Activated CD4-positive, alpha-beta T cell treated with anti-CD3 and anti-CD28 coated beads, Interleukin-2, Interleukin-4, amounts not matched to agents 100 ng/mL and 50 ng/mL, durations not matched to agents 16 hours and 8 hours (primary cell): ENCODE results near the gene CEACAM16.
"Not testable (repeated sequence)": the region's sequence is repeated elsewhere in the genome, so short reads cannot be mapped to it uniquely, and the experiment has no call there.

Source experiments
- DNase-seq: peaks from one replicate; pipeline ENCODE4 v3.0.0-alpha.2; 2020; ENCODE audit warnings: low spot score

CEACAM16 gene

DNA sequence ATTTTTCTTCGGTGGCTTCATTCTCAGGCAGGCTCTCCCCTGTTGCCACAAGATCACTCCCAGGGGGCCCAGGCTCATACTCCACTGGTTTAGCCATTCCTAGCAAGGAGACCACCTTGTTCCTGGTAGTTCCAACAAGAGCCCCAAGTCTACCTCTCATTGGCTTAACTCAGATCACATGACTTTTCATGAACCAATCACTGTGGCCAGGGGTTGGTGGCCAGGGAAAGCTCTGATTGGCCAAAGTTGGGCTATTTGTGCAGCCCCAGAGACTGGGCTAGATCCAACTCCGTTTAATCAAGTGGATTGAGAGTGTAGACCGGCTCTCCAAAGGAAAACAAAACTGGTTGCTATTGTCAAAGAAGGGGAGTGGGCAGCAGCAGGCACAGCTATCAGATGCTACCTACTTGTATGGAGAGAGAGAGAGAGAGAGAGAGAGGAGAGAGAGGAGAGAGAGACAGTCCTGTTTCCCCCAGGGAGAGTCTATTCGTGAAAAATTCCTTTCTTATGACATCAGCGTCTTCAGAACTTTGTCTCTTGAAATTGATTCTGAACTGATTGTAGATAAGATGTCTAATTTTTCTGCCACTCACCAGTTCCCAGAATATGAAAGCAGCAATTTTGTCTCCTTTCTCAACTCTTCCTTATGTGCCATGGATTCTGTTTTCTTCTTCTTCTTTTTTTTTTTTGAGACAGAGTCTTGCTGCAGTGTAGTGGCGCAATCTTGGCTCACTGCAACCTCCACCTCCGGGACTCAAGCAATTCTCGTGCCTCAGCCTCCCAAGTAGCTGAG, 21.7 kb upstream of the CEACAM16 start:
- no peak for DNase-seq

DNA sequence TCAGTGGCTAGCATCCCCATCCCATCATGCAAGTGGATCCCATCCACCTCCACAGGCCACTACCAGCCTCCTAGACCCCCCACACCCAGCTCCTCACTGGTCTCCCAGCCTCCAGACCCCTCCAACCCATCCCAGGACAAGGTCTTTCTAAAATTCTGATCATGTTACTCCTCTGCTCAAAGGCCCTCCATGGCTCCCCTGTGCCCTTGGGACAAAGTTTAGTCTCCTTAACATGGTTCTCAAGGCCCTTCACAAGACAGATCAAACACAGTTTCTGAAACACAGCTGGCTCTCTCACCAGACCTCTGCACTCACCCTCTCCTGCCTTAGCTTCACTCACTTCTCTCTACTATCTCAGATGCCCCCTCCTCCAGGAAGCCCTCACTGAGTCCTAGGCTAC, 18.4 kb upstream of the CEACAM16 start:
- DNase-seq, result no peak

DNA sequence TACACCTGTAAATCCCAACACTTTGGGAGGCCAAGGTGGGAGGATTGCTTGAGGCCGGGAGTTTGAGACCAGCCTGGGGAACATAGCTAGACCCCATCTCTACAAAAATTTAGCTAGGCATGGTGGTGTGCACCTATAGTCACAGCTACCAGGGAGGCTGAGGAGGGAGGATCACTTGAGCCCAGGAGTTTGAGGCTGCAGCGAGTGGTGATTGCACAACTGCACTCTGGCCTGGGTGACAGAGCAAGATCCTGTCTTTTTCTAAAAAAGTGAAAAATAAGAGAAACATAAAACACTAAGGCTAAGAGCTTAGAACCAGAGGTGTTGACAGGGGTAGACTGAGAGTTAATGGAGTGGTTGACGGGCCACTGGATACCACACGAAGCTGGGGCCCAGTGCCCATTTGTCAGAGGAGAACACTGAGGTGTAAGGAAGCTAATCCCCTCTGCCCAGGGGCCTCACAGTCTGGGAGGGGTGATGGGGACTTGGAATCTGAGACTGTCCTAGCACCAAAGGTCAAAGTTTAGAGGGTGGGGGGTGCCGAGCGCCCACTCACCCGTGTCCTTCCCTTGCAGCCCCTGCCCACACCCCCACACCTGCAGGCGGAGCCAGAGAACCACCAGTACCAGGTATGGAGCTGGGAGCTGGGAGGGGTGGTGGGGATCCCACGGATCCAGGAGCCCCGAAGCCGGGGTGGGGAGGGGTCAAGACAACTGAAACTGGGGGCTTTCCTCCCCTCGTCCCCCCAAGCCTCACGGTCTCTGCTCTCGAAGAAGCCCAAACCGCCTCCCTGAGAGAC, 16.8 kb upstream of the CEACAM16 start:
- no peak for DNase-seq

DNA sequence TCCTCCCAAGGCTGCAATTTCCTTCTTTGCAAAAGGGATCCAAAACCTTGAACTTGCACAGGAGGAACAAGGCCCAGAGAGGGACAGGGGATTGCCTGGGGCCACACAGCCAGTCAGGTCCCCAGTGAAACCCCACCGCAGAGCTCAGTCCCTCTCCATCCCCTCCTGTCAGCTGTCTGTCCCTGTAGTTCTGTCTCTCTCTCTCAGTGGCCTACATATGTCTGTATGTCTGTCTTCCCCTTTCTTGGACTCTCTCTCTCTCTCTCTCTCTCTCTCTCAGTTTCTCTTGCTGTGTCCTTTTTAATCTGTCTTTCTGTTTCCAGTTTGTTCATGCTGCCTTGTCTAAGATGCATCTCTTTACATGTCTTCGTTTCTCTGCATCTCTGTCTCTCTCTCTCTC, 16.1 kb upstream of the CEACAM16 start:
- DNase-seq, result no peak

DNA sequence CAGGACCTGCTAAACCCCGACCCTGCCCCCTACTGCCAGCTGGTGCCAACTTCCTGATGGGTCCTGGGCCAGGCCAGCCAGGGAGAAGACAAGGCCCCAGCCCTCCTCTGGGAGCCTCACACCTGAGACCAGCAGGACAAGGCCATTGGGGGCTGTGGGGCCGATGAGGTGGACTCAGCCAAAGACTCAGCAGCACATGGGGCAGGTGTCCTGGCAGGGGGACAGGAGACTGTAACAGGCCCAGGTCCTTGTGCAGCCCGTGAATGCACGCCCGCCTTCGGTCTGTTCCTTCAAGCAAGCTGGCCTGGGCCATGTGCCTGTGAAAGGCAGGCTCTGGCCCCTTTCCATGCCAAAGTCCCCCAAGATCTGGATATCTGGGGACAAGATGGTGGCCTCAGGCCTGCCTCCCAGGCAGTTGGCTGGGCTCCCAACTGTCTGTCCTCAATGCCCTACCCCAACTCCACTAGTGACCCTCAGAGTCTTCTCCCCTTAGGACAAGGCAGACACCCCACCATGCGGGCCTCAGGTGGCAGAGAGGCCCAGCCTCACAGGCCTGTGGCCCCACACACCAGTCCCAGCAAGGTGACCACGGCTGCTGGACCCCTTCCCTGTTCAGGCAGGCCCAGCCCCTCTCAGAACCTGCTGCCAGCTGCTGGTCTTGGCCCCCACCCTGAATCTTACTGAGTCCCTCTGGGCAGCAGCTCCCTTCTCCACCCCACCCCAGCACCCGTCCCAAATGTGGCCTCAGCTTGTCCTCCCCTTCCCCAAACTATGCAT, 15.3 kb upstream of the CEACAM16 start:
- no peak for DNase-seq

DNA sequence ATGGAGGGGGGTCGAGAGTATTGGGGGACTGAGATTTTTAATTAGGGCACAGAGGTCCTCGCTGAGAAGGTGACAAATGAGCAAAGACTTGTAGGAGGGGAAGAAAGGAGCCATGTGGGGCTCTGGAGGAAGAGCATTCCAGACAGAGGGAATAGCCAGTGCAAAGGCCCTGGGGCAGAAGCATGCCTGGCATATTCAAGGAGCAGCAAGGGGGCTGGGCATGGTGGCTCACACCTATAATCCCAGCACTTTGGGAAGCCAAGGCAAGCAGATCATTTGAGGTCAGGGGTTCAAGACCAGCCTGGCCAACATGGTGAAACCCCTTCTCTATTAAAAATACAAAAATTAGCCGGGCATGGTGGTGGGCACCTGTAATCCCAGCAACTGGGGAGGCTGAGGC, 14.6 kb upstream of the CEACAM16 start:
- DNase-seq, result not testable (repeated sequence)

DNA sequence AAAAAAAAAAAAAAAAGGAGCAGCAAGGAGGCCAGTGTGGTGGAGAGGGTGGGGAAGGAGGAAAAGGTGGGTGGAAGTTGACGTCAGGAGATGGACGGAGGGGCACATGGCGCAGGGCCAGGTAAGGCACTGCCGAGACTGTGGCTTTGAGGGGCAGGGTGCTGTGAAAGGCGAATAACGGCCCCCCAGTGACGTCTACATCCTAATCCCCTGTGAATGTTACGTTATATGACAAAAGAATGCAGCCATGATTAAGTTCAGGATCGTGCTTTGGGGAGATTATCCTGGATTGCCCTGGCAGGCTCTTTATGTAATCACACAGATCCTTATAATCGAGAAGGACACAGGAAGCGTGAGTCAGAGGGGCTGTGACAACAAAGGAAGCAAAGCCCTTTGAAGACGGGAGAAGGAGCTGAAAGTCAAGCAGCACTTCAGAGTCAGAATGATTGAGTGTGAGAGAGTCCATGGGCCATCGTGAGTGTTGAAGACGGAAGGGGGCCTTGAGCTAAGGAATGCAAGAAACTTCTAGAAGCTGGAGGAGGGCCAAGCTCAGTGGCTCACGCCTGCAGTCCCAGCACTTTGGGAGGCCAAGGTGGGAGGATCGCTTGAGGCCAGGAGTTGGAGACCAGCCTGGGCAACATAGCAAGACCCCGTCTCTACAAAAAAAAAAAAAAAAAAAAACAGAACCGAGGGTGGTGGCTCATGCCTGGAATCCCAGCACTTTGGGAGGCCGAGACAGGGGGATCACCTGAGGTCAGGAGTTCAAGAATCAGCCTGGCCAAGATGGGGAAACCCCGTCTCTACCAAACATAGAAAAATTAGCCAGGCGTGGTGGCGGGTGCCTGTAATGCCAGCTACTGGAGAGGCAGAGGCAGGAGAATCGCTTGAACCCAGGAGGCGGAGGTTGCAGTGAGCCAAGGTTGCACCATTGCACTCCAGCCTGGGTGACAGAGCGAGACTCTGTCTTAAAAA, 13.8 kb upstream of the CEACAM16 start:
- DNase-seq, result no peak

DNA sequence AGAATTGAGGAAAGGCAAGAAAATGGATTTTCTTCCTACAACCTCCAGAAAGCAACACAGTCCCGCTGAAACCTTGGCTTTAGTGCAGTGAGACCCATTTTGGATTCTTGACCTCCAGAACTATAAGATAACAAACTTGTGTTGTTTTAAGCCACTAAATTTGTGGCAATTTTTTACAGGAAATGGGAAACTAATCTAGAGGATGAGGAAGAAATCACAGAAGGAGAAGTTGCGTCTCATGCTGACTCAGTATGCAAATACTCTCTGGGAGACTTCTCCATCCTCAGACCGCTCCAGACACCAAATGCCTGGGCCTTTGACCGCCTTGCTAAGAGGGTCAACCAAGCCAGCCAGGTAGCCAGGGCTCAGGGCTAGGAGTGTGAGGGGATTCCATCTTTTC, 13.1 kb upstream of the CEACAM16 start:
- DNase-seq, result no peak

DNA sequence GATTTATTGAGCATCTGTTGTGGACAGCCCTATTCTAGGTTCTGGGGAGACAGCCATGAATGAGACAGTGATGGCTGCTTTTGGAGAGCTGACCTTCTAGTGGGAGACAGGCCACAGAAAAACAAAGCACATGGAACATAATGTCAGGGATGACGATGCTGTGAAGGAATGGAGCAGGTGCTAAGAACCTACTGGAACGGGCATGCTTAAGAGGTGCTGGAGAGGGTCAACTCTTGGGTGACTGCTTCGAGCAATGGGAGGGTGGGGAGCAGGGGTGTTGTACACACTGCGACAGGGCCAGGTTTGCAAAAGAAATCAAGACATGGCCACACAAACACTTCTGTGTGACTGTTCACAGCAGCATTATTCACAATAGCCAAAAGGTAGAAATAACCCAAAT, 12.1 kb upstream of the CEACAM16 start:
- DNase-seq, result no peak

DNA sequence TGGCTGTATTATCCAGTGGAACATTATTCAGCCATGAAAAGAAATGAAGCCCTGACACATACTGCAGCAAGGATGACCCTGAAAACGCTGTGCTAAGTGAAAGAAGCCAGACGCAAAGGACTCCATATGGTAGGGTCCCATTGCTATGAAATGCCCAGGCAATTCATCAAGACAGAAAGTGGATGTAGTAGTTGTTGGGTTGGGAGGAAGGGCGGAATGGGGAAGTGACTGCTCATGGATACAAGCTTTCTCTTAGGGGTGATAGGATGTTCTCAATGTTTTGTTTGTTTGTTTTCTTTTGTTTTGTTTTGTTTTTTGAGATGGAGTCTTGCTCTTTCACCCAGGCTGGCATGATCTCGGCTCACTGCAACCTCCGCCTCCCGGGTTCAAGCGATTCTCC, 11.1 kb upstream of the CEACAM16 start:
- no peak for DNase-seq

DNA sequence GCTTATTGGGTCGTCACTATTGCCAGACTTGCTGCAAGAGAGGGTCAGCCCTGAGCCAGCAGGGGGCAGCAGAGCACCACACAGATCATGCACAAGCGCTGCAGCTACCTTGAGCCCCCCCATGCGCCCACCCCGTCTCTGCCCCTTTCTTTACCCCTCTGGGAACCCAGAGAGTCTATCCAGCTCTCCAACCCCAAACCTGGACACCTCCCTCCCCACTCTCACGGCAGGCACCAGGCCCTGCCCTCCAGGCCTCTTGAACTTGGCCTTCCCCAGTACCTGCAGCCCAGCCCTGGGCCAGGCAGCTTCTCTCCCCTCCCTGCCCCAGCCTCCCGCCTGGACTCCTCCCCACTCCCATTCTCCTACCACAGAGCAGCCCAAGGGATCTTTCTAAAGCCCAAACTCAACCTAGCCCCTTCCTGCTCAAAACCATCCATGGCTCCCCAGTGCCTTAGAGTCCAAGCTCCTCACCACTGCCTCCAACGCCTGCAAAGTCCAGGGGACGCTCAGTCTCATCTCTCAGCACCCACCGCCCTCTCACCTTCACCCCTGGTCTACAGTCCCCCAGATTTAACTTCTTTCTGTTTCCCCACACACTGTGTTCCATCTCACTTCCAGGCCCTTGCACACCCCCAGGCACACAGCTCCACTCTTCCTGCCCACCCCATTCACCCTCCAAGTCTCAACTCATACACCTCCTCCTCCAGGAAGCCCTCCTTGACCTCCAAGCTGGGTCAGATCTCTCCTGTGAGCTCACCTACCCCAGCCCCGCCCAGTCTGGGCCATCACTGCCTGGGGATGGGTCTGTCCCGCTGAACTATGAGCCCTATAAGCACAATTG, 9.4 kb upstream of the CEACAM16 start:
- DNase-seq, result peak; percentile 69

DNA sequence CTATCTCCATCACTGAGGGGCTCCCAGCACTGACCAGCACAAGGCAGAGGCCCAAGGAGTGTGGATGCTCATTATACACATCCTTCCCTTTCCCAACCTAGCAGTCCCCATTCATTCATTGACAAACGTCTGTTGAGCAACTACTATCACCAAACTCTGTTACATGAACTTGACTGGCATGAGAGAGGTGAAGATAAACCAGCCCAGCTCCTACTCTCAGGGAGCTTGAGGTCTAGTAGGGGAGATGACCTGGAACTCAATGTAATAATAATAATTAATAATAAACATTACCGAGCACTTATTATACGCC, 8.9 kb upstream of the CEACAM16 start:
- DNase-seq, result no peak

DNA sequence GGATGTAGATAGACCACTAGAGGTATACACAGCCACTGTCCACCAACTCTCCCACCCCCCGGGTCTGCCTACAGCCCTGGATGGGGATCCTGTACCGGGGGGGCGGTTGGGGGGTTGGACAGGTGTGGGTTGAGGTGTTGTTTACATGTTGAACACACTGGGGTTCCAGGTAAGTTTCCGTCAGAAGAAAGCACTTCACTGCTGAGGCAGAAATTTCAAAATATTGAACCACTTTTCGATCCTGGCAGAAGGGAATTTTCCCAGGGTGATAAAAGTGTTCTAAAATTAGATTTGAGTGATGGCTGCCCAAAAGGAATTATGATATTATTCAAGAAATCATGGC, 6.6 kb upstream of the CEACAM16 start:
- DNase-seq, result no peak

DNA sequence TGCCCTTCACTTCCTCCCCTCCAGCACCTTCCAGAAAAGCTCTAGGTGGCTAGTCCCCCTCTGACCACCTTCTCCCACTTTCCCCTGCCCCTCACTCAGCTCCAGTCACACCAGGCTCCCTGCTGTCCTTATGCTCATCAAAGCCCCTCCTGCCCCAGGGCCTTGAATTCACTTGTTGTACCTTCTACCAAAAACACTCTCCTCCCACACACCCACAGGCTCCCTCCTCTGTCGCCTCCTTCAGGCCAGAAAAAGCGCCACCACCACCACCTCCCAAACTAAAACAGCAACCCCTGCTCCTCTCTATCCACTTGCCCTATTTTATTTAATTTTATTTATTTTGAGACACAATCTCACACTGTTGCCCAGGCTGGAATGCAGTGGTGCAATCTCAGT, 4.8 kb upstream of the CEACAM16 start:
- peak; percentile 15 for DNase-seq

DNA sequence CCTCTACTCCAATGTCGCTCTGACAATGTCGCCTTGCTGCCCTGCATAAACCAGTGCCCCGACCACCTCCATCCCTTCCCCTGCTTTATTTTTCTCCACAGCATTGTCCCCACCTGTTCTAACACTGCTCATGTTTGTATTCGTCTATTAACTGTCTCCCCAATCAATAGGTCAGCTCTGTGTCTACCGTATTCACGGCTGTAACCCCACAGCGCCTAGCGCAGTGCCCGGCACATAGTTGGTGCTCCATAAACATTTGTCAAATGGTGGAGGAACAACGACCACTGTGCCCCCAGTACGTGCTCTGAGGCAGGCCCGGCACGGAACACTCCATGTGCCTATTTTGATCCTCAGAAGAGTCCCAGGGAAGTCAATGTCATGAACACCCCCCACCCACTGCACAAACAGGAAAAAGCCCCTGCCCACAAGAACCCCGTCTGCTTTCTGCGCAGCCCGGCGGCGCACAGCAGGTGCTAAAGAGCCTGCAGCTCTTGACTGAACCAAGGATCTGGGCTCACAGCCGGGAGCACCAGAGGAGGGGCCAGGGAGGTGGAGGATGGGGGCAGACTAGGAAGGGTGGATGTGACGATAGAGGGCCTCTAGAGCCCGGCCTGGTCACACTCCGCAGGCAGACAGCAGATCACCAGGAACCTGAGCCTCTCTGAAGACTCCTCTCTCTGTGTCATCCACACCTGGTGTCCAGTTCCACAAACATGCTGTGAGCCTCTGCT, 1.8 kb upstream of the CEACAM16 start:
- no peak for DNase-seq

DNA sequence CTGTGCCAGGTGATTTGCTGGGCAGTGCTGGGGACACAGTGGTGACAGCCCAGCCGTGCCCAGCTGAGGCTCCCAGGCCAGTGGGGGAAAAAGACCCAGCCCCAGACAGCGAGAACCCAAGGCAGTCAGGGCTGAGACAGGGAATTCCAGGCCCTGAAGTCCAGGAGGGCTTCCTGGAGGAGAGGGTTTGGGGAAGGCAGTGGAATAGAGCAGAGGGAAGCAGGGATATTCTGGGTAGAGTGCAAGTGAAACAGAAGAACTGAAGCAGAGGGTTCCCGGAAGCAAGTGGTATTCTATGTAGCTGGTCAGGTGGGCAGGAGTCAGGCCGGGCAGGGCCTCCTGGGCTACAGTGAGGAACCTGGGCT, 1.3 kb upstream of the CEACAM16 start:
- no peak for DNase-seq

DNA sequence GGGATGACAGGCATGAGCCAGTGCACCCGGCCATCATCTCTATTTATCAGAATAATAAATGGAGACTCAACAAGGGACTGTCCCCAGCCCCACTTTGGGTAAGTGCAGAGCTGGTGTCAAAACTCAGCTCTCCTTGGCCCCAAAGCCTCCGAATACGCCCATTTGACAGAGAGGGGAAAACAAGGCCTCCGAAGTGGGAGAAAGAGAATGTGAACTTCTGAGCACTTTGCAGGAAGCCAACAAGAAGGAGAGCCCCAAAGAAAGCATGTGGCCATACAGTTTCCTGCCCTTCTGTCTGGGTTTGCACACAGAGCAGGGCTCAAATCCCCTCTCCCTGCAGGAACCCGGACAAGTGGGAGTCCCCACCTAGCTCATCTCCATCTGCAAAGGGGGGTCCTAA, 1.6 kb downstream of the CEACAM16 start:
- DNase-seq, result no peak

DNA sequence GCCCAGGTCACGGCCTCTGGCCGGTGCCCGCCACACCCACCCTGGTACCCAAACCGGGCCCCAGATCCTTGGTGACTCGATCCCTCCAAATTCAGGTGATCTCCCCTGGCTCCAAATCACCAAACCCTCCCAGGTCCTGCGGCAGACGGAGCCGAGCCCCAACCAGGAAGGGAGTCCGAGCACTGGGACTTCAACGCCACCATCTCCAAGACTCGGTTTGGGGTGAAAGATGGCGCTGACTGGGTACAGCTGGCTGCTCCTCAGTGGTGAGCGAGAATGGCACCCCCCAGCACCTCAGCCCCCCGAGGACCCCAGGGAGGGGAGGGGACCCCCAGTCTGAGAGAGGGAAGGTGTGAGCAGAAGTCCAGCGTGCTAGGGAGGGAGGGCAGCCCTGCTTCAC, 2.3 kb downstream of the CEACAM16 start:
- DNase-seq, result no peak

DNA sequence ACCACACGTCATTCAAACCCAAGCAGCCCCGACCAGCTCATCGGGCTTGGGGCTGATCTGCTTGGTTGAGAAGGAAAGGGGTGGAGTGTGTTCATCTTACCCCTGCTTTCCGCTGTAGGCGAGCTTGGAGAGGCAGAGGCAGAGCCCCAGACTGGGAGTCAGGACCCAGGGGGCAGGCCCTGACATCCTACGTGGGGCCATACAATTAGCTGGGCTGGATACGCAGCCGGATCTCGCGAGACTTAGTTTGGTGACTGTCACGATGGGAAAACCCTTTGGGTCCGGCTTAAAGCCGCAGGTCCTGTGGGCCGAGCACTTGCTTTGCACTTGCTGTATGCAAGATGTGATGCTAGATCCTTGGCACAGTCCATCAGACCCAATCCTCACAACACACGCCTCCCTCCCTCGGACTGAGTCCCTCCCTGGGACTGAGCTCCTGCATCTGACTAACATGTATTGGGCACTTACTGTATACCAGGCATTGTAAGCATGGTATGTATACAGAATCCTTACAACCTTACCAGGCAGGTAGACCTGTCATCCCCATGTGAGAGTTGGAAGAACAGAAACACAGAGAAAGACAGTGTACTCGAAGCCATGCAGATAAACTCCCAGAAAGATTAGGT, 3.7 kb downstream of the CEACAM16 start:
- DNase-seq, result no peak
